ENCODE results near the gene SLC6A6.

The SLC6A6 gene

DNA sequence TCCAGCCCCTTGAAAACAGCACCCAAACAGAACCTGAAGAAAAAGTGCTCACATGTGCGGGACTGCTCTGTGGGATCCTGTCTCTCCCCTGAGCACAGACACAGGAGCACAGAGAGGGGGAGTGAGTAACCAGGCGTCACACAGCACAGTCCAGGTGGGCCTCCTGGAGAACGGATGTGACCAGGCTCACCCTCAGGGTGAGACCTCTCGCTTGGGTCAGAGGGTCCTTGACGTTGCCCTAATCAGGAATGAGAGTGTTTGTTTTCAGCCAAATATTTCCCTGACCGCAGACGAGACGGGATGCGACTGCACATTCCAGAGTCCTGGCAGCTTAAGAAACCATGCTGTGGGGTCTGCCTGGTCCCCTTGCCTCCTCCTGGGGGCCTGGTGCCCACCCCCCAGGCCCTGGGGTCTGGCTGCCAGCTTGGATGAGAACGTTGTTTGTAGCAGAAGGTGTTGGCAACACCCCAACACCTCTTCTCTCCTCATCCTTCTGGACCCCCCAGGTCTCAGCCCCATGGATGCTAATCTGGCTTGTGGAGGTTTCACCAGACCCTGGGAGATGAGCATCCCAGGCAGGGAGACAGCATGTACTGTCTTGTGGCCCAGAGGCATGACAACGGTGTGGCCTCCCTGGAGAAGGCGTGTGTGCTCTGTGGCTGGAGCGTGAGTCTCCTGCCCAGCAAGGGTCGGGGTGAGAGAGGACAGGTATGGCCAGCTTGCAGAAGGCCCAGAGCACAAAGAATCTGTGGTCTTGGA, 42.1 kb upstream of the SLC6A6 start:
- TF ChIP-seq, protein P1, sequence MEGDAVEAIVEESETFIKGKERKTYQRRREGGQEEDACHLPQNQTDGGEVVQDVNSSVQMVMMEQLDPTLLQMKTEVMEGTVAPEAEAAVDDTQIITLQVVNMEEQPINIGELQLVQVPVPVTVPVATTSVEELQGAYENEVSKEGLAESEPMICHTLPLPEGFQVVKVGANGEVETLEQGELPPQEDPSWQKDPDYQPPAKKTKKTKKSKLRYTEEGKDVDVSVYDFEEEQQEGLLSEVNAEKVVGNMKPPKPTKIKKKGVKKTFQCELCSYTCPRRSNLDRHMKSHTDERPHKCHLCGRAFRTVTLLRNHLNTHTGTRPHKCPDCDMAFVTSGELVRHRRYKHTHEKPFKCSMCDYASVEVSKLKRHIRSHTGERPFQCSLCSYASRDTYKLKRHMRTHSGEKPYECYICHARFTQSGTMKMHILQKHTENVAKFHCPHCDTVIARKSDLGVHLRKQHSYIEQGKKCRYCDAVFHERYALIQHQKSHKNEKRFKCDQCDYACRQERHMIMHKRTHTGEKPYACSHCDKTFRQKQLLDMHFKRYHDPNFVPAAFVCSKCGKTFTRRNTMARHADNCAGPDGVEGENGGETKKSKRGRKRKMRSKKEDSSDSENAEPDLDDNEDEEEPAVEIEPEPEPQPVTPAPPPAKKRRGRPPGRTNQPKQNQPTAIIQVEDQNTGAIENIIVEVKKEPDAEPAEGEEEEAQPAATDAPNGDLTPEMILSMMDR (IDR thresholded peaks at IDR 0.05; ENCODE audit: insufficient read depth, low read length, poor library complexity, severe bottlenecking), result no peak
- Histone ChIP-seq H3K36me3 (ENCODE audit: control insufficient read depth, insufficient read depth, low read length) (no peaks in the 10 kb centered on the region), H3K4me3 (replicated peaks; ENCODE audit: low read depth, low read length) (no peak overlapping the region), H3K27me3 (replicated peaks; ENCODE audit: control insufficient read depth, insufficient read depth, low read length) (no peaks in the 10 kb centered on the region)
- DNase-seq (ENCODE audit: extremely low read depth, insufficient read length), result no peak

DNA sequence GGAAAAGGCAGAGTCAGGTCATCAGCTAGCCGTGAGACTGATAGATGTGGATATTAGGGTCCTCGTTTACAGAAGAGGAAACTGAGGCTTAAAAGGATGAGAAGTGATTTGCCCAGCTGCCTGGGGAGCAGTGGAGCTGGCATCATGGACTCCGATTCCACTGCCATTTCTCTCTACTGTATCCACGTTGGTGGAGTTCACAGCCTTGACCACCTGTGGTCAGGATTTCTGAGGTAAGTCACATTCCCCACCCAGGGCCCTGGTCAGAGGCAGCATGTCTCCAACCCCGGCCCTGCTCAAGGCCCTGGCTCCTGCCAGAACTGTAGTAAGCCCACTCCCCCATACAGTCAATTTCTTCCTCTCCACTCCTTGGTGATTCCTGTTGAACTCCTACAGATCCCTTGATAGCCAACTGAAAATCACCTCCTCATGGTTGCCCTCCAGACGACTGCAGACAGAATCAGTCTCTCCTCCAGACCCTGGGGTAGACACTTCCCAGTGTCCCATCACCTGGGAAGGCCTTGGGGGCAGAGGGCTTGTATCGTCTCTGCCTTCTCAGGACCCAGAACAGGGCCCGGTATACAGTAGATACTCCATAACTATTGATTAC, 41.2 kb upstream of the SLC6A6 start:
- no peak for DNase-seq (ENCODE audit: extremely low read depth, insufficient read length)
- Histone ChIP-seq H3K36me3 (ENCODE audit: control insufficient read depth, insufficient read depth, low read length) (no peaks in the 10 kb centered on the region), H3K27me3 (replicated peaks; ENCODE audit: control insufficient read depth, insufficient read depth, low read length) (no peaks in the 10 kb centered on the region; the same call in 1 of the 2 replicates), H3K4me3 (replicated peaks; ENCODE audit: low read depth, low read length) (no peak overlapping the region)
- TF ChIP-seq, protein P1 (IDR thresholded peaks at IDR 0.05; ENCODE audit: insufficient read depth, low read length, poor library complexity, severe bottlenecking), result no peak

DNA sequence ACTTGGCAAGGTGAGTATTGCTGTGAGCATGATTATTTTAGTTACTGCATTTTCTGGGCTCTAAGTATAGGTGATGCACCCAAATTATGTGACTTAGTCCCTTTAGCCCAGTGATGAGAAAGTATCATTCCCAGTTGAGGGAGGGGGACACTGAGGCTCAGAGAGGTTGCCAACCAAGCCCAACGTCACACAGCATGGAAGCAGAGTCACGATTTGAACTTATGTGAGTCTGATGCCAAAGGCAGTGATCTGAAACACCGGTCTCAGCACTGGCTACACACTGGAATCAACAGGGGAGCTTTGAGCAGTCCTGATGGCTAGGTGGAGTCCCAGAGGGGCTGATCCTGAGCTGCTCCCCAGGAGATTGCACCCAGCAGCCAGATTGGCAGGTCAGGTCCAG, 39.5 kb upstream of the SLC6A6 start:
- no peak for DNase-seq (ENCODE audit: extremely low read depth, insufficient read length)
- H3K27me3 ChIP-seq (replicated peaks; ENCODE audit: control insufficient read depth, insufficient read depth, low read length), result no peaks in the 10 kb centered on the region; the same call in 1 of the 2 replicates
- TF ChIP-seq, protein P1 (IDR thresholded peaks at IDR 0.05; ENCODE audit: insufficient read depth, low read length, poor library complexity, severe bottlenecking), result no peak
- H3K4me3 ChIP-seq (replicated peaks; ENCODE audit: low read depth, low read length), result no peak overlapping the region
- H3K36me3 ChIP-seq (ENCODE audit: control insufficient read depth, insufficient read depth, low read length), result no peaks in the 10 kb centered on the region

DNA sequence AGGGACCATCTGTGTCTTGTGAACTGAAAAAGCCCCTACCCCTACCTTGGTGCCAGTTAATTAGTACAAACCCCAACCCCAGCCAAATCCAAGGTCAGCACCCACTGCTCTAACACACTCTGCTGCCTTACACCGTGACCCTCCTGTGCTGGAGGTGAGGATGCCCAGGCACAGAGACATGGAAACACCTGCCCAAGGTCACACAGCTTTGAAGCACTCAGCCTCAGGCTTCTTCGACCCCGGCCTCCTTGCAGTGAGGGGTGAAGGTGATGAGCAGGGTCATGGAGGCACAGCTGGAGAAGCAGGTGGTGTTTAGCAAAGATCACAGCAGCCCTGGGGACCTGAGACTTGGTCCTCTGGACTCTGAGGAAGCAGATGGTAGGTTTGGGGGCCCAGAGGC, 39.0 kb upstream of the SLC6A6 start:
- Histone ChIP-seq H3K27me3 (replicated peaks; ENCODE audit: control insufficient read depth, insufficient read depth, low read length) (no peaks in the 10 kb centered on the region; the same call in 1 of the 2 replicates), H3K36me3 (ENCODE audit: control insufficient read depth, insufficient read depth, low read length) (no peaks in the 10 kb centered on the region), H3K4me3 (replicated peaks; ENCODE audit: low read depth, low read length) (no peak overlapping the region)
- TF ChIP-seq, protein P1 (IDR thresholded peaks at IDR 0.05; ENCODE audit: insufficient read depth, low read length, poor library complexity, severe bottlenecking), result no peak
- no peak for DNase-seq (ENCODE audit: extremely low read depth, insufficient read length)

DNA sequence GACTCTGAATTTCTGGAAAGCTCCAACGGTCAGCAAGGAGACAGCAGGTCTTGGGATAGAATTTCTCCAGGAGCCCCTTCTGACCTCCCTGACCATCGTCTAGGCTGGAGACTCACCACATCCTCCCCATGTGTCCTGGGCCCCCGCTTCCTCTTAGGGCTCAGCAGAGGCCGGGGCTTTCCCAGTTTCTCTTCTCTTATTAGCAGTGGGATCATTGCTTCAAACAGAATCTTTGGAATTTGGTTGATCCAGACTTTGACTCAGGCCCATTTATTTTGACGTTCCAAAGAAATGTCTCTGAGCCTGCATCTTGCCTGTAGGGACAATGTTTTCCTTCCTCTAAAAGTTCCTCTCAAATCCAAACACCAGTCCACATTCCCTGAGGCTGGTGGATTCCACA, 38.4 kb upstream of the SLC6A6 start:
- Histone ChIP-seq H3K36me3 (ENCODE audit: control insufficient read depth, insufficient read depth, low read length) (no peaks in the 10 kb centered on the region), H3K27me3 (replicated peaks; ENCODE audit: control insufficient read depth, insufficient read depth, low read length) (no peaks in the 10 kb centered on the region; the same call in 1 of the 2 replicates), H3K4me3 (replicated peaks; ENCODE audit: low read depth, low read length) (no peak overlapping the region)
- no peak for DNase-seq (ENCODE audit: extremely low read depth, insufficient read length)
- TF ChIP-seq, protein P1 (IDR thresholded peaks at IDR 0.05; ENCODE audit: insufficient read depth, low read length, poor library complexity, severe bottlenecking), result no peak

All from GM06990 (cell line).